Measurements from ENCODE around the gene MECP2.

MECP2 gene

GRCh38 chrX:154115750-154116149, 18.2 kb upstream of the MECP2 start:
- DNase-seq (ENCODE audit: low read depth, low spot score), result no peak

- no peak for DNase-seq (ENCODE audit: low read depth, low spot score)
These were observed 17.6 kb upstream of the MECP2 start for GRCh38 chrX:154115071-154115470.

- no peak for DNase-seq (ENCODE audit: low read depth, low spot score)
These were observed 17.1 kb upstream of the MECP2 start for GRCh38 chrX:154114652-154115051.

- no peak for DNase-seq (ENCODE audit: low read depth, low spot score)
These were observed 16.2 kb upstream of the MECP2 start for GRCh38 chrX:154113729-154114128.

- no peak for DNase-seq (ENCODE audit: low read depth, low spot score)
These were observed 1.0 kb upstream of the MECP2 start for GRCh38 chrX:154098551-154098950.

GRCh38 chrX:154097003-154097588, 421 bp downstream of the MECP2 start:
- DNase-seq (ENCODE audit: low read depth, low spot score), result no peak

- no peak for DNase-seq (ENCODE audit: low read depth, low spot score)
These were observed 1.1 kb downstream of the MECP2 start for GRCh38 chrX:154096140-154097002.

GRCh38 chrX:154094833-154095232, 2.7 kb downstream of the MECP2 start:
- DNase-seq (ENCODE audit: low read depth, low spot score), result no peak

GRCh38 chrX:154093965-154094364, 3.6 kb downstream of the MECP2 start:
- DNase-seq (ENCODE audit: low read depth, low spot score), result no peak

- no peak for DNase-seq (ENCODE audit: low read depth, low spot score)
These were observed 5.1 kb downstream of the MECP2 start for GRCh38 chrX:154092371-154092770.

- DNase-seq (ENCODE audit: low read depth, low spot score), result no peak
These were observed 5.8 kb downstream of the MECP2 start for GRCh38 chrX:154091678-154092077.

- DNase-seq (ENCODE audit: low read depth, low spot score), result no peak
These were observed 6.8 kb downstream of the MECP2 start for GRCh38 chrX:154090731-154091130.

- no peak for DNase-seq (ENCODE audit: low read depth, low spot score)
These were observed 12.8 kb downstream of the MECP2 start for GRCh38 chrX:154084449-154085300.

- no peak for DNase-seq (ENCODE audit: low read depth, low spot score)
These were observed 14.4 kb downstream of the MECP2 start for GRCh38 chrX:154083126-154083517.

GRCh38 chrX:154082396-154083125, 15.0 kb downstream of the MECP2 start:
- DNase-seq (ENCODE audit: low read depth, low spot score), result no peak

GRCh38 chrX:154077101-154077500, 20.4 kb downstream of the MECP2 start:
- DNase-seq (ENCODE audit: low read depth, low spot score), result no peak

- no peak for DNase-seq (ENCODE audit: low read depth, low spot score)
These were observed 23.3 kb downstream of the MECP2 start for GRCh38 chrX:154074199-154074598.

GRCh38 chrX:154072192-154072591, 25.3 kb downstream of the MECP2 start:
- DNase-seq (ENCODE audit: low read depth, low spot score), result no peak

- DNase-seq (ENCODE audit: low read depth, low spot score), result no peak
These were observed 29.0 kb downstream of the MECP2 start for GRCh38 chrX:154068560-154068959.

- no peak for DNase-seq (ENCODE audit: low read depth, low spot score)
These were observed 32.7 kb downstream of the MECP2 start for GRCh38 chrX:154064637-154065435.

- no peak for DNase-seq (ENCODE audit: low read depth, low spot score)
These were observed 34.3 kb downstream of the MECP2 start for GRCh38 chrX:154063234-154063633.
